Measurements from ENCODE around the gene TNFRSF12A. TPM values are rescaled to one million over a fixed set of nuclear protein-coding genes. Genes with fewer than 3 reads are reported as not detected.

TNFRSF12A gene
- total and polyA plus RNA-seq, 2 of the 13 experiments (the other 11 are each of a cell fraction or from before 2014, with no cell fraction given), result 61.9 to 66.0 TPM

- no peak; the same call in 1 of the 2 replicates for TF ChIP-seq ZNF782 (CRISPR knock-in tag; IDR thresholded peaks at IDR 0.05; ENCODE audit: borderline replicate concordance)
- no peak for TF ChIP-seq NR2F6 (IDR thresholded peaks at IDR 0.05)
- no peak for TF ChIP-seq NR2F6 (CRISPR knock-in tag; IDR thresholded peaks at IDR 0.05)
- TF ChIP-seq ZNF792 (CRISPR knock-in tag; IDR thresholded peaks at IDR 0.05), result peak; percentile 50; the same call in 1 of the 2 replicates
- TF ChIP-seq ZFP36L2 (CRISPR knock-in tag; IDR thresholded peaks at IDR 0.05), result no peak
- TF ChIP-seq ZBTB14 (CRISPR knock-in tag; IDR thresholded peaks at IDR 0.05), result peak; percentile 65; the same call in 1 of the 2 replicates
- no peak for TF ChIP-seq POLR2AphosphoS2 (IDR thresholded peaks at IDR 0.05; ENCODE audit: low read depth, low read length)
- TF ChIP-seq, protein P1, sequence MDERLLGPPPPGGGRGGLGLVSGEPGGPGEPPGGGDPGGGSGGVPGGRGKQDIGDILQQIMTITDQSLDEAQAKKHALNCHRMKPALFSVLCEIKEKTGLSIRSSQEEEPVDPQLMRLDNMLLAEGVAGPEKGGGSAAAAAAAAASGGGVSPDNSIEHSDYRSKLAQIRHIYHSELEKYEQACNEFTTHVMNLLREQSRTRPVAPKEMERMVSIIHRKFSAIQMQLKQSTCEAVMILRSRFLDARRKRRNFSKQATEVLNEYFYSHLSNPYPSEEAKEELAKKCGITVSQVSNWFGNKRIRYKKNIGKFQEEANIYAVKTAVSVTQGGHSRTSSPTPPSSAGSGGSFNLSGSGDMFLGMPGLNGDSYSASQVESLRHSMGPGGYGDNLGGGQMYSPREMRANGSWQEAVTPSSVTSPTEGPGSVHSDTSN (CRISPR knock-in tag; IDR thresholded peaks at IDR 0.05), result no peak
- TF ChIP-seq ZNF879 (CRISPR knock-in tag; IDR thresholded peaks at IDR 0.05), result no peak
- TF ChIP-seq MAZ (IDR thresholded peaks at IDR 0.05; ENCODE audit: borderline replicate concordance, low read depth, low read length), result peak; percentile 65; the same call in 1 of the 2 replicates
- peak; percentile 99 for TF ChIP-seq MAZ (CRISPR knock-in tag; IDR thresholded peaks at IDR 0.05; ENCODE audit: low read depth)
- TF ChIP-seq CREM (IDR thresholded peaks at IDR 0.05), result no peak
- TF ChIP-seq CREM (CRISPR knock-in tag; IDR thresholded peaks at IDR 0.05), result no peak
- no peak for TF ChIP-seq ATF1 (CRISPR knock-in tag; IDR thresholded peaks at IDR 0.05)
- TF ChIP-seq ZMYM2 (CRISPR knock-in tag; IDR thresholded peaks at IDR 0.05), result no peak
- TF ChIP-seq, protein P2, sequence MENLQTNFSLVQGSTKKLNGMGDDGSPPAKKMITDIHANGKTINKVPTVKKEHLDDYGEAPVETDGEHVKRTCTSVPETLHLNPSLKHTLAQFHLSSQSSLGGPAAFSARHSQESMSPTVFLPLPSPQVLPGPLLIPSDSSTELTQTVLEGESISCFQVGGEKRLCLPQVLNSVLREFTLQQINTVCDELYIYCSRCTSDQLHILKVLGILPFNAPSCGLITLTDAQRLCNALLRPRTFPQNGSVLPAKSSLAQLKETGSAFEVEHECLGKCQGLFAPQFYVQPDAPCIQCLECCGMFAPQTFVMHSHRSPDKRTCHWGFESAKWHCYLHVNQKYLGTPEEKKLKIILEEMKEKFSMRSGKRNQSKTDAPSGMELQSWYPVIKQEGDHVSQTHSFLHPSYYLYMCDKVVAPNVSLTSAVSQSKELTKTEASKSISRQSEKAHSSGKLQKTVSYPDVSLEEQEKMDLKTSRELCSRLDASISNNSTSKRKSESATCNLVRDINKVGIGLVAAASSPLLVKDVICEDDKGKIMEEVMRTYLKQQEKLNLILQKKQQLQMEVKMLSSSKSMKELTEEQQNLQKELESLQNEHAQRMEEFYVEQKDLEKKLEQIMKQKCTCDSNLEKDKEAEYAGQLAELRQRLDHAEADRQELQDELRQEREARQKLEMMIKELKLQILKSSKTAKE (CRISPR knock-in tag; IDR thresholded peaks at IDR 0.05; ENCODE audit: borderline replicate concordance), result no peak
- TF ChIP-seq HNRNPL (IDR thresholded peaks at IDR 0.05; ENCODE audit: low read depth, low read length), result no peak
- TF ChIP-seq THYN1 (CRISPR knock-in tag; IDR thresholded peaks at IDR 0.05; ENCODE audit: borderline replicate concordance, low read depth), result no peak
- no peak; the same call in none of the 2 replicates for TF ChIP-seq IKZF5 (CRISPR knock-in tag; IDR thresholded peaks at IDR 0.05)
- no peak for TF ChIP-seq PAWR (CRISPR knock-in tag; IDR thresholded peaks at IDR 0.05; ENCODE audit: borderline replicate concordance)
- peak; percentile 63; the same call in 1 of the 2 replicates for TF ChIP-seq ZNF614 (CRISPR knock-in tag; IDR thresholded peaks at IDR 0.05; ENCODE audit: borderline replicate concordance)
- TF ChIP-seq, protein P3, sequence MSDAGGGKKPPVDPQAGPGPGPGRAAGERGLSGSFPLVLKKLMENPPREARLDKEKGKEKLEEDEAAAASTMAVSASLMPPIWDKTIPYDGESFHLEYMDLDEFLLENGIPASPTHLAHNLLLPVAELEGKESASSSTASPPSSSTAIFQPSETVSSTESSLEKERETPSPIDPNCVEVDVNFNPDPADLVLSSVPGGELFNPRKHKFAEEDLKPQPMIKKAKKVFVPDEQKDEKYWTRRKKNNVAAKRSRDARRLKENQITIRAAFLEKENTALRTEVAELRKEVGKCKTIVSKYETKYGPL (CRISPR knock-in tag; IDR thresholded peaks at IDR 0.05), result no peak; the same call in 1 of the 2 replicates
- TF ChIP-seq, protein P4, sequence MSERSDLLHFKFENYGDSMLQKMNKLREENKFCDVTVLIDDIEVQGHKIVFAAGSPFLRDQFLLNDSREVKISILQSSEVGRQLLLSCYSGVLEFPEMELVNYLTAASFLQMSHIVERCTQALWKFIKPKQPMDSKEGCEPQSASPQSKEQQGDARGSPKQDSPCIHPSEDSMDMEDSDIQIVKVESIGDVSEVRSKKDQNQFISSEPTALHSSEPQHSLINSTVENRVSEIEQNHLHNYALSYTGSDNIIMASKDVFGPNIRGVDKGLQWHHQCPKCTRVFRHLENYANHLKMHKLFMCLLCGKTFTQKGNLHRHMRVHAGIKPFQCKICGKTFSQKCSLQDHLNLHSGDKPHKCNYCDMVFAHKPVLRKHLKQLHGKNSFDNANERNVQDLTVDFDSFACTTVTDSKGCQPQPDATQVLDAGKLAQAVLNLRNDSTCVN (CRISPR knock-in tag; IDR thresholded peaks at IDR 0.05; ENCODE audit: borderline replicate concordance), result no peak
- TF ChIP-seq SRF (IDR thresholded peaks at IDR 0.05; ENCODE audit: low read depth, low read length), result no peak
Observed at GRCh38 chr16:3059041-3059722, 39.0 kb downstream of the TNFRSF12A start (continued).

Data from HepG2 (cell line).